Mesothelial cell of epicardium (in vitro differentiated cells): ENCODE measurements around the gene ZFYVE28. TPM values are rescaled to one million over a fixed set of nuclear protein-coding genes. Genes with fewer than 3 reads are reported as not detected.

Experiments used
- DNase-seq, 2 experiments: peaks; one replicate each; pipeline ENCODE4 v3.0.0; 2021; ENCODE audit warnings: low spot score in 2 of 2; ENCODE audit not compliant: unreplicated experiment in 2 of 2
- H3K27ac Mint-ChIP-seq: 2 replicates; pipeline ENCODE4 v1.8.0; 2021; ENCODE audit warnings: mixed read lengths
- H3K27me3 Mint-ChIP-seq: 2 replicates; pipeline ENCODE4 v1.8.0; 2021; ENCODE audit warnings: low read depth, mixed read lengths
- H3K36me3 Mint-ChIP-seq: 2 replicates; pipeline ENCODE4 v1.8.0; 2021; ENCODE audit warnings: mixed read lengths
- H3K4me1 Mint-ChIP-seq: 2 replicates; pipeline ENCODE4 v1.8.0; 2021; ENCODE audit warnings: mixed read lengths
- H3K4me3 Mint-ChIP-seq: 2 replicates; pipeline ENCODE4 v1.8.0; 2021; ENCODE audit warnings: mild to moderate bottlenecking, moderate library complexity, mixed read lengths
- H3K9me3 Mint-ChIP-seq: 2 replicates; pipeline ENCODE4 v1.8.0; 2021; ENCODE audit warnings: mixed read lengths
- total RNA-seq: library from RNA; stranded (reverse); gene quantifications from 3 replicates; pipeline ENCODE4 v1.2.1, GENCODE V29; 2021
- TF ChIP-seq, protein P1 (sequence below): fragments of 200-600 bp; sonication (generic); IDR thresholded peaks from one replicate; pipeline ENCODE4 v1.5.0; 2021; ENCODE audit warnings: antibody characterized with exemption; ENCODE audit not compliant: unreplicated experiment

The ZFYVE28 gene
- total RNA-seq, 1 donor from 2014 or later, result 0.51 TPM

- Mint-ChIP-seq H3K27me3 (peaks cover 9% of the 10 kb centered on the region), H3K4me3 (no peak overlapping the region), H3K4me1 (peaks cover 15% of the 10 kb centered on the region), H3K9me3 (peaks cover 9% of the 10 kb centered on the region), H3K36me3 (peaks cover 2% of the 10 kb centered on the region), H3K27ac (no peak overlapping the region)
- DNase-seq, result peak in 1 of 2 experiments; percentile 30
- TF ChIP-seq, protein P1, sequence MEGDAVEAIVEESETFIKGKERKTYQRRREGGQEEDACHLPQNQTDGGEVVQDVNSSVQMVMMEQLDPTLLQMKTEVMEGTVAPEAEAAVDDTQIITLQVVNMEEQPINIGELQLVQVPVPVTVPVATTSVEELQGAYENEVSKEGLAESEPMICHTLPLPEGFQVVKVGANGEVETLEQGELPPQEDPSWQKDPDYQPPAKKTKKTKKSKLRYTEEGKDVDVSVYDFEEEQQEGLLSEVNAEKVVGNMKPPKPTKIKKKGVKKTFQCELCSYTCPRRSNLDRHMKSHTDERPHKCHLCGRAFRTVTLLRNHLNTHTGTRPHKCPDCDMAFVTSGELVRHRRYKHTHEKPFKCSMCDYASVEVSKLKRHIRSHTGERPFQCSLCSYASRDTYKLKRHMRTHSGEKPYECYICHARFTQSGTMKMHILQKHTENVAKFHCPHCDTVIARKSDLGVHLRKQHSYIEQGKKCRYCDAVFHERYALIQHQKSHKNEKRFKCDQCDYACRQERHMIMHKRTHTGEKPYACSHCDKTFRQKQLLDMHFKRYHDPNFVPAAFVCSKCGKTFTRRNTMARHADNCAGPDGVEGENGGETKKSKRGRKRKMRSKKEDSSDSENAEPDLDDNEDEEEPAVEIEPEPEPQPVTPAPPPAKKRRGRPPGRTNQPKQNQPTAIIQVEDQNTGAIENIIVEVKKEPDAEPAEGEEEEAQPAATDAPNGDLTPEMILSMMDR, result no peak
Observed at GRCh38 chr4:2295900-2296442, 122.5 kb downstream of the ZFYVE28 start.

DNA sequence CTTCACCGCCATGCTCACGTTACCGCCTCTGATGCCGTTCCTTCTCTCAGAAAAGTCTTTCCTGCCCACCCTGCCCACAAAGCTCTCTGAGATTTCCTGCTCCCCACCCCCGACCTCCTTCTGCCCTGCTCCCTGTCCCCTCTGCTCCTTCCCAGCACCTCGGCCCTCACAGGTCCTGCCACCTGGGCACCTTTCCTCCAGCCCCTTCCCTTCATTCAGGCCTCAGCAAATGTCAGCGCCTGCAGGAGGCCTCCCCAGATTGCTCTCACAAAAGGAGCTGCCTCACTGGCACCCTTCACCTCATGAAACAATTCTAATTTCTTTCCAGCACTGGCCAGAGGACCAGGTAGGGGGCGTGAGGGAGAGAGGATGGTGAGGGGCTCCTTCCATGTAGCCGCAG is 122.9 kb downstream of the ZFYVE28 start:
- Mint-ChIP-seq H3K27ac (no peak overlapping the region), H3K36me3 (peaks cover 2% of the 10 kb centered on the region), H3K9me3 (peaks cover 9% of the 10 kb centered on the region), H3K4me1 (peaks cover 18% of the 10 kb centered on the region), H3K4me3 (no peak overlapping the region), H3K27me3 (peaks cover 9% of the 10 kb centered on the region)
- TF ChIP-seq, protein P1, result no peak
- DNase-seq, result peak in 1 of 2 experiments; percentile 34

DNA sequence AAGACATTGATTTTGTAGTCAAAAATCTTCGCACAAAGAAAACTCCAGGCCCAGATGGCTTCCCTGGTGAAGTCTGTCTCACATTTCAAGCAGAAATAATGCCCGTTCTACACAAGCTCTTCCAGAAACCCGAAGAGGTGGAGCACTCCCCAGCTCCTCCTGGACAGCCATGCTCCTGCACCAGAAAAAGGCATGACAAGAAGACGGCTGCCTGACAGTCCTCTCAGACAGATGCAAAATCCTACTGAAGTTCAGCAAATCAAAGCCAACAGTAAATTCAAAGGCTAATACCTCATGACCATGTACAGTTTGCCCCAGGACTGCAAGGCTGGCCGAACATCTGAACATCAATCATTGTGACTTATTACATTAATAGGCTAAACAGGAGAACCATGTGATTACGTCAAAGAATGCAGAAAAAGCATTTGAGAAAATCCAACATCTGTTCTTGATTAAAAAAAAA is 125.8 kb downstream of the ZFYVE28 start:
- Mint-ChIP-seq H3K4me1 (peaks cover 19% of the 10 kb centered on the region), H3K4me3 (peak overlapping the region; percentile 37), H3K27me3 (peaks cover 3% of the 10 kb centered on the region), H3K36me3 (peaks cover 2% of the 10 kb centered on the region), H3K27ac (peak overlapping the region; percentile 88), H3K9me3 (peaks cover 9% of the 10 kb centered on the region)
- TF ChIP-seq, protein P1, result no peak
- peak in 1 of 2 experiments; percentile 39 for DNase-seq

DNA sequence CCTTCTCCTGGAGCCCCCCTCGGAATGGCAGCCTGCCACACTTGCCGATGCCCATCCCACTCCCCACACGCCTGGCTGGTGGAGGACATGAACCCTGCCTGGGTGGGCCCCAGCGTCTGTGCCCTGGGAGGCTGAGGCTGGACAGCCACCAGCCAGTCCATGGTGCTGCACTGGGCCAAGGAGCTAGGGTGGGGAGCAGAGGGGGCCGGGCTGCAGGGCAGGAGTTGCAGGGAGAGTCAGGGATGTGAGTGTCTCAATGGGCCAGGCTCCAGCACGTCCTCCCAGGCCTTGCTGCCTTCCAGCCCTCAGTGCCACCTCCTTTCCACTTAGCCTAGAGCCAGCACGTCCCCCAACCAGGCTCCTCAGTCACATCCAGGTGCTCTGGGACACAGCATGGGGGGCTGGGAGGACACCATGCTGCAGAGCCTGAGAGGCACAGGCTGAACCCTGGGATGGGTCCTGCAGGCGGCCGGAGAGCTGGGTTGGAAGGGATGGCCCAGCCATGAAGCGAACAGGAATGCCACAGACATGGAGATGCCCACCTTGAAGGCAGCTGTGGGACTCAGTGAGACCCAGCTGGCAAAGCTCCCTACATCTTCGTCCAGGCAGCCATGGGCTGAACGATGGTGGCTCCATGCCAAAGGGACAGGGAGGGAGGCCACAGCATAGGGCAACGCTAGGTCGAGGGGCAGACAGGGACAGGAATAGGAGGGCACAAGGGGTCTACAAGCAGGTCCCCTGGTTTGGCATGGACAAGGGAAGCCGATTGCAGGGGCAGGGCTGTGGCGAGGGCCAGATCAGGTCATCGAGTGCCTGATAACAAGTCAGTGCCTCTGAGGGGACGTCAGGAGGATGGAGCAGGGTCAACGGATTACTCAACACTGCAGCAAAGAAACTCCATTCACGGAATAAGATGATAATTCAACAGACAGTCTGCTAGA is 126.5 kb downstream of the ZFYVE28 start:
- H3K4me3 Mint-ChIP-seq, result peak overlapping the region; percentile 37
- peak overlapping the region; percentile 88 for H3K27ac Mint-ChIP-seq
- DNase-seq, result peak in 1 of 2 experiments; percentile 36
- TF ChIP-seq, protein P1, result no peak
- peaks cover 9% of the 10 kb centered on the region for H3K9me3 Mint-ChIP-seq
- peaks cover 24% of the 10 kb centered on the region for H3K4me1 Mint-ChIP-seq
- peaks cover 2% of the 10 kb centered on the region for H3K36me3 Mint-ChIP-seq
- H3K27me3 Mint-ChIP-seq, result no peaks in the 10 kb centered on the region

GRCh38 chr4:2290974-2291704 is 127.3 kb downstream of the ZFYVE28 start:
- peaks cover 30% of the 10 kb centered on the region for H3K4me1 Mint-ChIP-seq
- H3K4me3 Mint-ChIP-seq, result no peak overlapping the region
- peaks cover 9% of the 10 kb centered on the region for H3K9me3 Mint-ChIP-seq
- TF ChIP-seq, protein P1, result no peak
- H3K27ac Mint-ChIP-seq, result no peak overlapping the region
- peak in 1 of 2 experiments; percentile 39 for DNase-seq
- no peaks in the 10 kb centered on the region for H3K27me3 Mint-ChIP-seq
- peaks cover 2% of the 10 kb centered on the region for H3K36me3 Mint-ChIP-seq
